ENCODE data around the gene CLMP.
"Not testable (repeated sequence)": the region's sequence is repeated elsewhere in the genome, so short reads cannot be mapped to it uniquely, and the experiment has no call there.

The CLMP gene

DNA sequence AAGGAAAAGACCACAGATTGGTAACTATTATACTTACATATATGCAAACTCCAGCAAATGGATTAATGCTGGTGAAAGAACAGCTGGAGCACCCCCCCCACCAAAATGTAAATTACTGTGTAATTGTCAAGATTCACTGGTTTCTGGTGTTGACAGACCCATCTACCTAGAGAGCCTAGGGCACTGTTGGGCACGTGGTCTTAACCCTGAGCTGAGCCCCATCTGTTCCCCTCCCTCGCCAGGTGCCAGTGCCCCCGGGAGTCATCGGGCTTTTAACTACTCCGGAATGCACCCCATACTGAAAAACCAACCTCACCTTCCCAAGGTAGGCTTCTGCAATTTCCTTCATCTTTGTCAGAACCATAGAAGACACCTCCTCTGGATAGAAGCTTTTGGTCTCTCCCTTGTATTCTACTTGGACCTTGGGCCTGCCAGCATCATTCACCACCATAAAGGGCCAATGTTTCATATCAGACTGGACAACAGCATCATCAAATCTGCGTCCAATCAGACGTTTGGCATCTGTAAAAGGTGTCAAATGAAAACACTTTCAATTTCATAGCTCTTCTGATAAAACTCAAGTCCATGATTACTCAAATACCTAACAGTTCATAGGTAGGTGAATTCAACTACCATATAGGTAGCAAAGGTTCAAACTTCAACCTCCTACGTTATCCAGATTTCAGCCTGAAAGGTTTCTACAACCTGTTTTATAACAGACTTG lies 134.6 kb downstream of the CLMP start:
- in situ Hi-C loops (cut with MboI; ENCODE audit: low sequenced_read_pairs) = no loop called here

DNA sequence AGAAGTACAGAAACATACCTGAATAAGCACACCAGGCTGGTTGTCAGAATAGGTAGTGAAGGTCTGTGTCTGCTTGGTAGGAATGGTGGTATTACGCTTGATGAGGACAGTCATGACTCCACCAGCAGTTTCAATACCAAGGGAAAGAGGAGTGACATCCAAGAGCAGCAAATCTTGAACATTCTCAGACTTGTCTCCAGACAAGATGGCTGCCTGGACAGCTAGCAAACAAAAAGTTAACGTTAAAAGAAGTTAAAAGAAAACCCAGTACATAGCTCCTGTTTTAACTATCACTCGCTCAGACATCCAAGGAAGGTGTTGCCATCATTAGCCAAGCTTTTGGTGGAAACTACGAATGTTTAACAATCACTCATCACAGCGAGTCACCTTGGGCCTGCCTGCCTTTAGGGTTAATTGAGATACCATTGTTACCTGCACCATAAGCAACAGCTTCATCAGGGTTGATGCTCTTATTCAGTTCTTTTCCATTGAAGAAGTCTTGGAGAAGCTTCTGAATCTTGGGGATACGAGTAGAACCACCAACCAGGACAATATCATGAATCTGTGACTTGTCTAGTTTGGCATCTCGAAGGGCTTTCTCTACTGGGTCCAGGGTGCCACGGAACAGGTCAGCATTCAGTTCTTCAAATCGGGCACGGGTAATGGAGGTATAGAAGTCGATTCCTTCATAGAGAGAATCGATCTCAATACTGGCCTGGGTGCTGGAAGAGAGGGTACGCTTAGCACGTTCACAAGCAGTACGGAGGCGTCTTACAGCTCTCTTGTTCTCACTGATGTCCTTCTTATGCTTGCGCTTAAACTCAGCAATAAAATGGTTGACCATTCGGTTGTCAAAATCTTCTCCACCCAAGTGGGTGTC lies 135.8 kb downstream of the CLMP start:
- in situ Hi-C loops (cut with MboI; ENCODE audit: low sequenced_read_pairs) = not testable (repeated sequence)

DNA sequence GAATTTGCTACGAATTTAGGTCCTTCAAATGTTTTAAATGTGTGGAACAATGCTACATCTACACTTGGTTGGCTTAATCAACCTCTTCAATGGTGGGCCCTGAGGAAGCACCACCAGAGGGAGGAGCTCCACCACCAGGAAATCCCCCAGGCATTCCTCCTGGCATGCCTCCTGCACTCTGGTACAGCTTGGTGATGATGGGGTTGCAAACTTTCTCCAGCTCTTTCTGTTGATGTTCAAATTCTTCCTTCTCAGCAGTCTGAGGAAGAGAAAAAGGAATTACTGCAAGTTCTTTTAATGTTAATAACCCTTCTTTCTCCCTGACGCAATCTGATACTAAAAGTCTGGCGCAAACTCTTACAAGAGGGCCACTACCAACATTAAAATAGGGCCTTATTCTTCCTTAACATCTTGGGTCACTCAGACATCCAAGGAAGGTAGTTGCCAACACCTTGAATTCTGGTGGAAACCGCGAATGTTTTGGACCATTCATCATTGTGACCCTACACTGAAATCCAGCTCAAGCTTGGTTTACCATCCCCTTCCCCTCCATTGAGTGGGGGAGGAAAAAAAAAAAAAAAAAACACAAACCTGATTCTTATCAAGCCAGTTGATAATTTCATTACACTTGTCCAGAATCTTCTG lies 137.3 kb downstream of the CLMP start:
- in situ Hi-C loops (cut with MboI; ENCODE audit: low sequenced_read_pairs) = no loop called here

DNA sequence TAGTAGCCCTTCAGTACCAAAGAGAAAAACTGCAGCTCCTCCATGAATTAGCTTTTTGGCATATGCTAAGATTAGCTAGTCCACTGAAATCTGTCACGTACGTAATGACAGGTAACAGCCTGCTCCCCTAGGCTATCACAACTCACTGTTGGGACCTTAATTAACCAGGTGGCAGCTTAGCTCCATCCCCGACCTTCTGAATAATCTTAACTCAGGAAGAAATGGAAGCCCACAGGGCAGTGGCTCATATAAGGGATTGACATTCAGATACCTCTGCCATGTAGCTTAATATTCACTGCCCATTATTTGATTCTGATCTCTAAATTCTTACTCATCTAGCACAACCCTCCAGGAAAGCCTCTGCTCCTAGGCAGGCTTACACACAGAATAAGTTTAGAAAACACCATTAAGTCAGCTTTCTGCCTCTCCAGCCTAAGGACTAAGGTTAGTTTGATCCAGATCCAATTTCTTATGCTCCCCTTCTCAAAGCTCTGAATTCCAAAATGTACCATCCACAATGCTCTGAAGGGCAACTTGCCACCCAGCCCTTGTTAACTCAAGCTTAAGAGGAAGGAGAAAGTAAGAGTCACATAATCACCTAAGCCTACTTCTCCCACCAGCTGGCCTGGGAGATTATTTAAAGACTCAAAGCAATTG lies 138.1 kb downstream of the CLMP start:
- in situ Hi-C loops (cut with MboI; ENCODE audit: low sequenced_read_pairs) = no loop called here

DNA sequence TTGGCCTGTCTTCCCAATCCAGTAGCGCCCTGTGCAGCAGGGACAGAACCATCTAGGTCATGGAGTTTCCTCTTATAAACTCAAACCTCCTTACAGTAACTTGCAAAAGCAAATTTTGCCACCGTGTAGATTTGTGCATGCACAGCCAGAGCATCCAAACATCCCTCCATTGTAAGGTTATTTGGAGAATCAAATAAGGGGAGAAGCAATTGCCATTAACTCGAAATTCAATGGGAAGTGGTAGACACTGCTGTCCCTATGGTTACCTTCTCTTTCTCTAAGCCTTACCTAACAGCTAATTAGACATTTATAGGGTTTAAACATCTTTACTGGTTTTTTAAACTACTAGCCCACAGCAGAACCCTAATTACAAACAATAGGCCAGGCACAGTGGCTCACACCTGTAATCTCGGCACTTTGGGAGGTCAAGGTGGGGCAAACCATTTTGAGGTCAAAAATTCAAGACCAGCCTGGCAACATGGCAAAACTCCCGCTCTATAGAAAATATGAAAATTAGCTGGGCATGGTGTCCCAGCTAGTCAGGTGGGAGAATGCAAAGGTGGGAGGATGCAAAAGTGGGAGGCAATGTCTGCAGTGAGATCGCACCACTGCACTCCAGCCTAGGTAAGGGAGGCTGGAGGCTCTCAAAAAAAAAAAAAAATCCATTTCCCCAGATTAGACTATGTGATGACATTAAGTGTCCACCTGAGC lies 139.7 kb downstream of the CLMP start:
- in situ Hi-C loops (cut with MboI; ENCODE audit: low sequenced_read_pairs) = no loop called here

DNA sequence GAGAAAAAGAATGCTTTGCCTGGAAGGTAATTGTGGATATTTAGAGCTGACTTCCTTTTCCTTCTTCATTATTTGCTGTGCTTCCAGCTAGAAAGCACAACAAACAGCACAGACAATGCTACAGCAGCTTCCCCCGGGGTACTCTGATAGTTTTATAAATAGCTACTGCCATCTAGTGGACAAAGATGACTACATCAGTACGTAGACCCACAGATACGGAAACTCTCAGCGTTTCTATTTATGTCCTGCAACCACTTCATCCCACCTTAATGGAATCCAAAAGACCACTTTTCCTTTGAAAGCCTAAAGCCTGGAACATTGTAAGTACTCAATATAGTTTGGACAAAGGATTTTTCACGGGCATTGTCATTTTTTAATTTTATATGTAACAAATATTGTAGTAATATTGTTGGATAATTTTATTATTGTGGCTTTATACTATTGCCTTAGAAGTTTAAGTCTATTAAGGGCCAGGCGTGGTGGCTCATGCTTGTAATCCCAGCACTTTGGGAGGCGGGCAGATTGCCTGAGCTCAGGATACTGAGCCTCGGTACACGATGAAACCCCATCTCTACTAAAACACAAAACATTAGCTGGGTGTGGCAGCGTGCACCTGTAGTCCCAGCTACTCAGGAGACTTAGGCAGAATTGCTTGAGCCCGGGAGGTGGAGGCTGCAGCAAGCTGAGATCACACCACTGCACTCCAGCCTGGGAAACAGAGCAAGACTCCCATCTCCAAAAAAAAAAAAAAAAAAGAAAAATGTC lies 140.6 kb downstream of the CLMP start:
- in situ Hi-C loops (cut with MboI; ENCODE audit: low sequenced_read_pairs) = no loop called here

DNA sequence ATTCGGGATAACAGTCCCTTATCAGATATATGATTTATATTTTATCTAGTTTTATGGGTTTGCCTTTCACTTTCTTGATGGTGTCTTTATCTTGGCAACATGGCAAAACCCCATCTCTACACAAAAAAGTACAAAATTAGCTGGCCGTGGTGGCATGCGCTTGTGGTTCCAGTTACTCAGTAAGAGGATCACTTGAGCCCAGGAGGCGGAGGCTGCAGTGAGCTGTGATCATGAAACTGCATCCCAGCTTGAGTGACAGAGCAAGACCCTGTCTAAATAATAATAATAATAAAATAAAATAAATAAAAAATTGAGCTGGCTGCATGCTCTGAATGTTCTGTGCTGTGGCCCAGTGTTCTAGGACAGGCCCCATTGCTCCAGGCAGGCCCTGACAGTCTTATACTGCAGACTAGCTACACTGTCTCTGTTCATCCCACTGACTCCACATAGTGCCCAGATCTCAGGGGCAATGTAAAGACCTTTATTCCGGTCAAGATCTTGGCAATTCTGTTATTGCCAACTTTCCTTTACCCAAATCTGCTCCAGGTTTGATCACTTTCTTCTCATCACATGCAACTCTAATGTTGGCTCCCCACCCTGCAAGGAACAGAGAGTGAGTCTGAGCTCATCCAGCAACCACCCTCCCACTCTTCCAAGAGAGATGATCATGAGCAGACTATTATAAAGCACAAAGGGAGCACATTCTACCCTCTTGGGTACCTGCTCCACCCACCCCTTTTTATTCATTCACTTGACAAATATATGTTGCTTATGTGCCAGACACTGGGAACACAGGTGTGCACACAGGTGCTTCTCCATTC lies 141.9 kb downstream of the CLMP start:
- in situ Hi-C loops (cut with MboI; ENCODE audit: low sequenced_read_pairs) = no loop called here

DNA sequence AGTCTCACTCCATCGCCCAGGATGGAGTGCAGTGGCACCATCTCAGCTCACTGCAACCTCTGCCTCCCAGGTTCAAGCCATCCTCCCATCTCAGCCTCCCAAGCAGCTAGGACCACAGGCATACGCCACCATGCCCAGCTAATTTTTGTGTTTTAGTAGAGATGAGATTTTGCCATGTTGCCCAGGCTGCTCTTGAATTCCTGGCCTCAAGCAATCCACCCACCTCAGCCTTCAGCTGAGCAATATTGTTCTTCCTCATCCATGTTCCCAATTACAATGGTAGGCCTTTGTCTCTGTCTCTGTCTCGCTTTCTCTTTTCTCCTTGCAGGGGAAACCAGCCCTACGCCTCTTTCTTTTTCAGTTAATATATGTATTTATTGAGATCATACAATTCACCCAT lies 143.4 kb downstream of the CLMP start:
- in situ Hi-C loops (cut with MboI; ENCODE audit: low sequenced_read_pairs) = no loop called here

DNA sequence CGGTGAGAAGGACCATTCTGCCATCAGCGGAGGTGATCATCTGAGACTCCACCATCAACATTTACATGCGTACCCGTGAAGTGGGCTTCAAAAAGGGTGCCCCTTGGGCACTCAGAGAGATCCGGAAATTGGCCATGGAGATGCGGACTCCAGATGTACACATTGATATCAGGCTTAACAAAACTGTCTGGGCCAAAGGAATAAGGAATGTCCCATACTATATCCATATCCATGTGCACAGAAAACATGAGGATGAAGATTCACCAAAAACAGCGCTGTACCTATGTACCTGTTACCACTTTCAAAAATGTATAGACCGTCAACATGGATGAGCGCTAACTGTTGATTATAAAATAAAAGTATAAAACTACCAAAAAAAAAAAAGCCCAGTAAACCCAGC lies 143.9 kb downstream of the CLMP start:
- in situ Hi-C loops (cut with MboI; ENCODE audit: low sequenced_read_pairs) = no loop called here

DNA sequence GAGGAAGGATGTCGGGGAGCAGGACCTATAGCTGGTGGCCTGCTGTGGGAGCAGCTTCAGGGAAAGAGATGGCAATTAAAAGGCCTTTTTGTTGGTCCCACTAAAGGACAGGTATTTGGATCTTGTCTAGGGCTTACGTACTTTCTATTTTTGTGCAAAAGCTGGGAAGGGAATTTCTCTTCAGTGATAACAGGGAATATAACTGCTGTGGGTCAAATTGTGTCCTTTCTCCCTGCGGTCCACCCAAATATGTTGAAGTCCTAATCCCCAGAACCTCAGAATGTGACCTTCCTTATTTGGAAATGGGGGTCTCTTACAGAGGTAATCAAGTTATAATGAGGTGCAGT lies 147.1 kb downstream of the CLMP start:
- in situ Hi-C loops (cut with MboI; ENCODE audit: low sequenced_read_pairs) = no loop called here

DNA sequence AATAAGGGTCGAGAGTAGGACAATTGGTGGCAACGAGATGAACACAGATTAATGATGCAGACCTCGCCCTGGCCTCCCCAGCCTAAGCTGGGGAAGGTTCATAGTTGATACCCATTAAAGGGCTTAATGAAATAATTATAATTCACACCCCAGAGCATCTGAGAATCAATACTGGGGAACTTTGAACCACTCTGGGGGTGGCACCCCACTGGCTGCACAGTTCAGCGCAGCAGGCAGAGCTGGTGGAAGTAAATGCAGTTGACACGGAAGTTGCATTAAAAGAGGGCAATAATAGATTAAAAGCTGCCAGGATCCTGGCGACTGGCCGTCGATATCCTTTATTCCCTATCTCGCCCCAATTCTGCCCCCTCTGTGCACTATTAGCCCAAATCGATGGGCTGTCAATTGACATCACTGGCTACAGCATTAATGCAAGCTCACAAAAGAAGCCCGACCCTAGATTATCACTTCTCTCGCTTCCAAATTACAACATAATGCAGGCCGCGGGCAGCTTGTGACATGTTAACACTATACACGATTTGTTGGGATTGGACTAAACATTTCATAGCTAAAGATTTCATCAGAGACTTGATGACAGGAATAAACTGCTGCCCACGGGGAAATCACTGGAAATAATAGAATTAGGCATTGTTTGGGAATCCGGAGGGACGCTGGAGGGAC lies 147.6 kb downstream of the CLMP start:
- in situ Hi-C loops (cut with MboI; ENCODE audit: low sequenced_read_pairs) = no loop called here

DNA sequence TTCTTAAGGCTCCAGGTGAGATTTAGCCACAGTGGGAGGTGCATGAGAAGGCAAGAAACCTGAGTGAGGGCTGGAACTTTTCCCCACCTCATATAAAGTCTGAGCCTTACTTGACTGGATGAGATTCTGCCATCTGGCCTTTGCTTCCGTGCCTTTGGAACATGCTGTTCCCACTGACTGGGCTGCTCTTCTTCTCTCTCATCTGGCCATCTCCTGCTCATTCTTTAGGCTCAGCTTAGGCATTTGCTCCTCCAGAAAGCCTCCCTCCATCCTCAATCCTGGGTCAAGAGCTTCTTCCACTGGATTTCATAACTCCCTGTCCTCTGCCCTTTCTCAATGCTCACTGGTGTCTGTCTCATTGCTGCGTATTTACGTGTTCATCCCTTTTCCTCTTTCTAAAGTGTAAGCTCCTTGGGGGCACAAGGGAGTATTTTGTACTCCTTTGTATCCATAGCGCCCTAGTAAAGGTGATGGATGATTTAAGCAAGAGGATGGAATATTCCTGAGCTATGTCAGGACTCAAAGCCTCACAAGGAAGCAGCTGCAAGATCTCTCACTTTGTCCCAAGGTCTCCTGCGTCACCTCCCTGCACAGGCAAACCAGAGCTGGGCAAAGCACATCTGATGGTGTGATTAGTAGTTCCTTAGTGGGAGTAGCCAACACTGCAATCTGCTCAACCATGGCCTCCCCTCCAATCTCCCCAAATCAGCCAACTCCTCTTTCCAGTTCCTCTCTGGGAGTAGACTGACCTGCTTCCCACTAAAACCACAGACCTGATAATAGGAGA lies 148.4 kb downstream of the CLMP start:
- in situ Hi-C loops (cut with MboI; ENCODE audit: low sequenced_read_pairs) = no loop called here

DNA sequence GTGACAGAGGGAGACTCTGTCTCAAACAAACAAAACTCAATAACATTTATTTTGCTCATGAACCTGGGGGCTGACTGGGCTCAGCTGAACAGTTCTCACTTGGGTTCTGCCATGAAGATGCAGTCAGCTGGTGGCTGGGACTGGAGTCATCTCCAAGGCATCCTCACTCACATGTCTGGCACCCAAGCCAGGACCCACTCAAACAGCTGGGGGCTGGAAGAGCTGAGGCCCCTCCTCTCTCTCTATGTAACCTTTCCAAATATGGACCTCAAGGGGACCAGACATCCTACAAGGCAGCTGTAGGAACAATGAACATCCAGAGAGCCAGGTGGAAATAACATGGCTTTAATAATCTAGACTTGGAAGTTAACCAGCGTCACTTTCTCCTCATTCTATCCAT lies 149.9 kb downstream of the CLMP start:
- in situ Hi-C loops (cut with MboI; ENCODE audit: low sequenced_read_pairs) = no loop called here

DNA sequence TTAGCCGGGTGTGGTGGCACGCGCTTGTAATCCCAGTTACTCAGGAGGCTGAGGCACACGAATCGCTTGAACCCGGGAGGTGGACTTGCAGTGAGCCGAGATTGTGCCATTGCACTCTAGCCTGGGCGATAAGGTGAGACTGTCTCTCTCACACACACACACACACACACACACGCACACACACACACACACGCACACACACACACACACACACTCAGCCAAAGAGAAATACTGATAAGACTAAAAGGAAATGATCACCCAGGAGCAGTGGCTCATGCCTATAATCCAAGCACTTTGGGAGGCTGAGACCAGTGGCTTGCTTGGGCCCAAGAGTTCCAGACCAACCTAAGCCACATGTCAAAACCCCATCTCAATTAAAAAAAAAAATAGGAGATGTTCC lies 153.9 kb downstream of the CLMP start:
- in situ Hi-C loops (cut with MboI; ENCODE audit: low sequenced_read_pairs) = no loop called here

DNA sequence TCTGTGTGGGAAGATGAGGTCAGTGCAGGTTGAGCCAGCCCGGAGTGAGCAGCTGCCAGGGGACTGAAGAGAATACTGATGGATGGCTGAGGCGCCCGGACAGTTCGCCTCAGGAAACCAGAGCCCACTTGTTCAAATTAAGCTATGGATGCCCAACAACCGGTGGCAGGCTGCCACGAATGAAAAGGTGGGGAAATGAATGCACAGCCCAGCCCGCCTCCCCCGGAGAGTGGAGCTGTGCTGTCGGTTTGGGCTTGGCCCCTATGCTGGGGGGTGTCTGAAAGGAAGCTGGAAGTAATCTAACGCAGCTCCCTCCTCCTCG lies 155.0 kb downstream of the CLMP start:
- in situ Hi-C loops (cut with MboI; ENCODE audit: low sequenced_read_pairs) = no loop called here

DNA sequence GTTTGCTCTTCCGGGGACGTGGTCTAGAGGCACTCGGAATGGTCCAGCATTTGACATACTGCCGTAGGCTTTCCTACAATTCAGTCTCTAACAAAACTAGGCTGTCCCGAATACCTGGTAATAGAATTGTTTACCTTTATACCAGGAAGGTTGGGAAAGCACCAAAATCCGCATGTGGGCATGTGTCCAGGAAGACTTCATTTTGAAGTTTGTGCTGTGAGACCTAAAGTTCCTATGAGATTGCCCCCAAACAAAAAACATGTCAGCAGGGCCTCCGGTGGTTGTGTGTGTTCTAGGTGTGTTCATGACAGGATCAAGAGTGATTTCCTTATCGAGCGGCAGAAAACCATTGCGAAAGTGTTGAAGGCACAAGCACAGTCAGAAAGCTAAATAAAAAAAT lies 159.2 kb downstream of the CLMP start:
- in situ Hi-C loops (cut with MboI; ENCODE audit: low sequenced_read_pairs) = loop anchor here (10.0 kb wide), 1 partner anchor 171 kb away; no protein-coding TSS in a partner anchor

DNA sequence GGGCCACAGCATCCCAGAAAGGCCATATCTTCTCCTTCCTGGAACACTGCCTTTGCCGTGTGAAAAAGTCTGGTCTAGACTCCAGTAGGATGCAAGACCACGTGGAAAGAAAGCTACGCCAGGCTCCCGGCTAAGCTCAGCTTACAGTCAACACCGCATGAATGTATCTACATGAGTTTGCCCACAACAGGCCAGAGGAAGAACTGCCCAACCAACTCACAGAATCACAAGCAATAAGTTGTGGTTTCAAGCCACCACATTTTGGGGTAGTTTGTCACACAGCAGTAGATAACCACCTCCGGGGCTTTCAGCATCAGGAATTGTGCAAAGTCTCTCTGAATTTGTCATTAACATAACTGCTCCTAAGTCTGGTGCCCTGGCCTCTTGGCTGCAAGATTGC lies 160.5 kb downstream of the CLMP start:
- in situ Hi-C loops (cut with MboI; ENCODE audit: low sequenced_read_pairs) = loop anchor here (10.0 kb wide), 1 partner anchor 170 kb away; no protein-coding TSS in a partner anchor

DNA sequence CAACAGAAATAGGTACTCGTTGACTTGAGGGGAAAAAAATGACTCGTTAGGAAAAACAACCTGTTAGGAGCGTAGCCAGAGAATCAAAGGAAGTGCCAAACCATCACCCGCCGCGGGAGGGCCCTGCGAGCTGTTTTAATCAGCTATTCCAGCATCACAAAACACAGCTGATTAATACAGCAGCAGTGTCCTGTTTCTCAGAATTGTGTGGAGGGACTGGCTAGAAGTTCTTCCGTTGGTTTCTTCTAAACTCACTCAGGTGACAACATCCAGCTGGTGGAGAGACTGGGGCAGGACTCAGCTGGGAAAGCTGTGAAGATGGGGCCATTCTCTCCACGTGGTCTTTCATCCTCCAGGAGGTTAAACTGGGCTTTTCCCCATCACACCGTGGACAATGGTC lies 161.2 kb downstream of the CLMP start:
- in situ Hi-C loops (cut with MboI; ENCODE audit: low sequenced_read_pairs) = loop anchor here (10.0 kb wide), 1 partner anchor 169 kb away; no protein-coding TSS in a partner anchor
